K562 treated with DMSO at 1 percent for 24 hours (cell line): ENCODE measurements around the gene TYROBP. TPM values are rescaled to one million over a fixed set of nuclear protein-coding genes. Genes with fewer than 3 reads are reported as not detected.

Source experiments
- total RNA-seq: library from RNA; unstranded; fragments of 300-600 nt; gene quantifications from 2 replicates; pipeline ENCODE4 v1.2.3, GENCODE V29; 2022; ENCODE audit warnings: low read depth; ENCODE audit not compliant: insufficient read depth

The TYROBP gene
- 24.5 and 26.3 TPM in 2 replicates for total RNA-seq

DNA sequence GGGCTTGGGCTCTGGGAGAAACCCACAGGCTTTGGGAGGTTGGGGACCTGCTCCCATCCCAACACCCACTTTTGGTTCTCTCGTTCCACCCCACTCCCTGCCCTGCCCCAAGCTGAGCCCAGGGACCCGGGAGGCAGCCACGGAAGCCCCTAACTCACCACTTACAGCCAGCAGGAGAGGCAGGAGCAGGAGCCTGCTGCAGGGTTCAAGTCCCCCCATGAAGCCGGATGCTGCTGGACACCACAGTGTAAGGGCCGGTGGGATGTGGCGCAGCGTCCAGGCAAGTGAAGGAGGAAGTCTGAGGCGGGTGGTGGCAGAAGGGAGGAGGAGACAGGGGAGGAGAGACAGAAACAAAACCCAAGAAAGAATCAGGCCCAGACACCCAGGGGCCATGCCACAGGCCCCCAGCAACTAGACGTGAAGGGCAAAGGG lies at the start of gene TYROBP:
TYROBP (minus strand) TSS at position 286 of the 432 bp plus-strand sequence; CDS start at position 219, 67 bp downstream.

GRCh38 chr19:35935911-35936737 lies 28.0 kb upstream of the TYROBP start, which contains the start of gene LRFN3:
Gene LRFN3 (plus strand): TSS chr19:35936374. CDS start chr19:35939426, 3,052 bp downstream.

DNA sequence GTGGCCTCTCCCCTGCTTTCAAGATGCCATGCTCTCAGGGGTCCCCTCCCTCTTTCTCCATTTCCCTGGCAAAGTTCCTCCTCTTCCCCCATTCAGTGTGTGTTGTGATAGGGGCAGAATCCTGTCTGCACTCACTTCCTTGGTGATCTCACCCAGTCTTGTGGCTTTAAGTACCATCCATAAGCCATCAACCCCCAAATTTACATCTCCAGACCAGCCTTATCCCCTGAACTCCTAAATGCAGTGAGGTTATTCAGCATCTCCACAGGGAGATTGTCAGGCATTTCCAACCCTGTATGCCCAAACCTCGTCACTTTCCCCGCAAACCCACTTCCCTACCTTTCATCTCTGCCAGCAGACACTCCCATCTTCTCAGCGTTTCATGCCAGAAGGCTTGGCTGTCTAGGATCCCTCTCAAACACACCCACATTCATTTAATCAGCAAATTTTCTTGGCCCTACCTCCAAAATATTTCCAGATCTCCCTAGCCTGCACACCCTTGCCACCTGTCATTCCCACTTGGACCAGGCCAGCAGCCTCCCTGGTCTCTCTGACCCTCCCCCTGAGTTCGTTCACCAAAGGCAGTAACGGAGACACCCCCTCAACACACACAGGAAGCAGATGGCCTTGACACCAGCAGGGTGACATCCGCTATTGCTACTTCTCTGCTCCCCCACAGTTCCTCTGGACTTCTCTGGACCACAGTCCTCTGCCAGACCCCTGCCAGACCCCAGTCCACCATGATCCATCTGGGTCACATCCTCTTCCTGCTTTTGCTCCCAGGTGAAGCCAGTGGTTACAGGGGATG lies 6.0 kb downstream of the TYROBP start, which contains the start of gene HCST:
HCST (plus strand) TSS at position 676 of the 808 bp plus-strand sequence; CDS start at position 741, 65 bp downstream.

DNA sequence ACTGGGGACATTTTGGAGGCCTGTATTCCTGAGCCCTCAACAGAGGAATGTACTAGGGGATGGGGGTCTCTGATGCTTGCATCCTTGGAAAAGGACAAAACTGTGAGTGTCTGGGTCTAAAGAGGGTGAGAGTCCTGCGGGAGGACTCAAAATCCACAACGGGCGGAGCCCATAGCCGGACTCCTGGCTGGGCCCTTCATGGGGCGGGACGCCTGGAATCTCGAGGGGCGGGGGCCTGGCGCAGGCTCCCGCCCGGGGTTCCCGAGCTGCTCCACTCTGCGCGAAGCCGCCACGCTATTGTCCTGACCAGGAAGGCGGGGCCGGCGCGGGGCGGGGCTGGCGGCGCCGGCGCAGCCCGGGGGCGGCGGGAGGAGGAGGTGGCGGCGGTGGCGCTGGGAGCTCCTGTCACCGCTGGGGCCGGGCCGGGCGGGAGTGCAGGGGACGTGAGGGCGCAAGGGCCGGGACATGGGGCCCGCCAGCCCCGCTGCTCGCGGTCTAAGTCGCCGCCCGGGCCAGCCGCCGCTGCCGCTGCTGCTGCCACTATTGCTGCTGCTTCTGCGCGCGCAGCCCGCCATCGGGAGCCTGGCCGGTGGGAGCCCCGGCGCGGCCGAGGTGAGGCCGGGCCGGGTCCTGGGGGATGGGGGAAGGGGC lies 39.8 kb downstream of the TYROBP start, which contains the start of gene APLP1:
APLP1 (plus strand) TSS at position 403 of the 651 bp plus-strand sequence; CDS start at position 466, 63 bp downstream.

DNA sequence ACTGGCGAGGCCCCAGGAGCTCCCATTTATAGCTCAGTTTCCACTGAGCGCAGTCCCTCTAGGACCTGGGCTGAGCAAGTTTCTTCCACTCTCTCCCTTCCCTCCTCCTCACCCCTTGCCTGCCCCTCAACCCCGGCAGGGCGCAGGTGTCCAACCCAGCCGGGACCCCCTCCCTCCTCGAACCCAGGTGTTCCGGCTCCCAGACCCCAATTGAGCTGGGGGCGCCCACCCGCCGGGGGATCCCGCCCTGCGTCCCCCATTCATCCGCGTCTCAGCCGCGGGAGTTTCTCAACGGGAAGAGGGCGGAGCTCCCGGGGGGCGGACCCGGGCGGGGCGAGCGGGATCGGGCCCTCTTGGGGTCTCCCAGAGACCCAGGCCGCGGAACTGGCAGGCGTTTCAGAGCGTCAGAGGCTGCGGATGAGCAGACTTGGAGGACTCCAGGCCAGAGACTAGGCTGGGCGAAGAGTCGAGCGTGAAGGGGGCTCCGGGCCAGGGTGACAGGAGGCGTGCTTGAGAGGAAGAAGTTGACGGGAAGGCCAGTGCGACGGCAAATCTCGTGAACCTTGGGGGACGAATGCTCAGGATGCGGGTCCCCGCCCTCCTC lies 51.4 kb downstream of the TYROBP start, which contains the start of gene KIRREL2:
KIRREL2 (plus strand) TSS at position 366 of the 604 bp plus-strand sequence; CDS start at position 575, 209 bp downstream.

Other genes starting within 250 kb of the TYROBP start
- gene UPK1A, start 241.8 kb downstream of the TYROBP start, total RNA-seq, result not detected in 2 replicates
- not detected in 2 replicates for gene ZBTB32, start 203.7 kb downstream of the TYROBP start, total RNA-seq
- gene KMT2B, start 190.3 kb downstream of the TYROBP start, total RNA-seq, result 29.9 and 30.6 TPM in 2 replicates
- gene IGFLR1, start 165.8 kb downstream of the TYROBP start, total RNA-seq, result 11.4 and 13.6 TPM in 2 replicates
- gene U2AF1L4, start 162.9 kb downstream of the TYROBP start, total RNA-seq, result 5.4 and 6.3 TPM in 2 replicates
- 41.2 and 43.3 TPM in 2 replicates for gene PSENEN, start 162.6 kb downstream of the TYROBP start, total RNA-seq
- 22.5 and 26.8 TPM in 2 replicates for gene LIN37, start 159.7 kb downstream of the TYROBP start, total RNA-seq
- gene HSPB6, start 151.3 kb downstream of the TYROBP start, total RNA-seq, result 1.5 TPM in 1 of 2 replicates, not detected in the other
- gene PROSER3, start 150.1 kb downstream of the TYROBP start, total RNA-seq, result 20.6 and 24.1 TPM in 2 replicates
- gene ARHGAP33, start 132.7 kb downstream of the TYROBP start, total RNA-seq, result 5.7 and 6.1 TPM in 2 replicates
- not detected in 2 replicates for gene PRODH2, start 95.5 kb downstream of the TYROBP start, total RNA-seq
- gene NPHS1, start 55.8 kb downstream of the TYROBP start, total RNA-seq, result 2.2 and 2.4 TPM in 2 replicates
- 0.24 TPM in 1 of 2 replicates, not detected in the other for gene KIRREL2, start 51.4 kb downstream of the TYROBP start, total RNA-seq
- gene APLP1, start 39.7 kb downstream of the TYROBP start, total RNA-seq, result 21.4 and 23.2 TPM in 2 replicates
- 6.9 and 7.5 TPM in 2 replicates for gene NFKBID, start 7.8 kb downstream of the TYROBP start, total RNA-seq
- gene HCST, start 5.8 kb downstream of the TYROBP start, total RNA-seq, result not detected in 2 replicates
- 0.32 and 0.80 TPM in 2 replicates for gene LRFN3, start 28.1 kb upstream of the TYROBP start, total RNA-seq
- gene SDHAF1, start 86.9 kb upstream of the TYROBP start, total RNA-seq, result 65.0 and 68.6 TPM in 2 replicates
- 0.51 TPM in 1 of 2 replicates, not detected in the other for gene SYNE4, start 100.5 kb upstream of the TYROBP start, total RNA-seq
- gene ALKBH6, start 105.9 kb upstream of the TYROBP start, total RNA-seq, result 49.2 and 50.7 TPM in 2 replicates
- 1.1 and 7.2 TPM in 2 replicates for gene CLIP3, start 124.6 kb upstream of the TYROBP start, total RNA-seq
- gene THAP8, start 146.0 kb upstream of the TYROBP start, total RNA-seq, result 8.1 and 8.7 TPM in 2 replicates
- gene WDR62, start 146.6 kb upstream of the TYROBP start, total RNA-seq, result 40.2 and 43.2 TPM in 2 replicates
- gene OVOL3, start 202.8 kb upstream of the TYROBP start, total RNA-seq, result 0.70 TPM in 1 of 2 replicates, not detected in the other
- 89.6 and 182 TPM in 2 replicates for gene POLR2I, start 206.6 kb upstream of the TYROBP start, total RNA-seq
- gene TBCB, start 207.2 kb upstream of the TYROBP start, total RNA-seq, result 112 and 130 TPM in 2 replicates
- 307 and 326 TPM in 2 replicates for gene CAPNS1, start 231.8 kb upstream of the TYROBP start, total RNA-seq
- gene COX7A1, start 244.2 kb upstream of the TYROBP start, total RNA-seq, result not detected in 2 replicates